Small intestine (tissue), 7 donors: ENCODE data around the gene ATP5IF1. TPM values are rescaled to one million over a fixed set of nuclear protein-coding genes. Genes with fewer than 3 reads are reported as not detected.
A peak's percentile ranks its signal among the peaks of the same experiment; 100 is the strongest.

Experiments used
- DNase-seq, 2 donors: peaks; one replicate each; pipeline versions ENCODE4 v3.0.0 to v3.0.0-alpha.2; 2013
- FAIRE-seq: peaks from 2 replicates; lab custom pipeline; 2012; peaks lifted over from hg19 to GRCh38; lab: Jason Lieb, UNC
- H3K27ac ChIP-seq, 3 donors: one replicate each; pipeline ENCODE4 v1.5.1; 2013; ENCODE audit warnings: low read length in 2 of 3, mild to moderate bottlenecking in 2 of 3, control low read depth in 1 of 3, inconsistent platforms in 1 of 3, low read depth in 1 of 3, moderate library complexity in 1 of 3
- H3K27me3 ChIP-seq, 3 donors: one replicate each; pipeline ENCODE4 v1.6.1; 2013; ENCODE audit warnings: low read length in 3 of 3, inconsistent platforms in 1 of 3; ENCODE audit not compliant: control insufficient read depth in 3 of 3, insufficient read depth in 3 of 3
- H3K36me3 ChIP-seq, 3 donors: one replicate each; pipeline ENCODE4 v1.6.1; 2013; ENCODE audit warnings: low read length in 3 of 3, inconsistent platforms in 1 of 3, low read depth in 1 of 3, mild to moderate bottlenecking in 1 of 3, moderate library complexity in 1 of 3; ENCODE audit not compliant: control insufficient read depth in 3 of 3, insufficient read depth in 2 of 3
- H3K4me1 ChIP-seq, 3 donors: one replicate each; pipeline ENCODE4 v1.6.1; 2013; ENCODE audit warnings: low read length in 2 of 3, inconsistent platforms in 1 of 3, low read depth in 1 of 3, mild to moderate bottlenecking in 1 of 3, moderate library complexity in 1 of 3; ENCODE audit not compliant: control insufficient read depth in 3 of 3, insufficient read depth in 2 of 3
- H3K4me3 ChIP-seq, 3 donors: one replicate each; pipeline ENCODE4 v1.5.1; 2013; ENCODE audit warnings: low read length in 3 of 3, control low read depth in 1 of 3, inconsistent platforms in 1 of 3, low read depth in 1 of 3, mild to moderate bottlenecking in 1 of 3, moderate library complexity in 1 of 3
- H3K9me3 ChIP-seq, 2 donors: one replicate each; pipeline ENCODE4 v1.6.1; 2013; ENCODE audit warnings: low read depth in 1 of 2, low read length in 1 of 2; ENCODE audit not compliant: control insufficient read depth in 2 of 2, insufficient read depth in 1 of 2
- WGBS, 3 donors: extraction: QIAGEN DNeasy Blood & Tissue Kit; methylation state at CpG; one replicate each; pipeline ENCODE4 v1.1.7; 2013; 5-methylcytosine and 5-hydroxymethylcytosine counted together
- polyA plus RNA-seq, 4 donors: library from polyadenylated mRNA; stranded (reverse) in 3 of 4; unstranded in 1 of 4; fragments of 200-250 nt in 3 of 4; fragments of 120-200 nt in 1 of 4; gene quantifications; one replicate each; pipeline versions ENCODE4 v1.2.1 to v1.2.3, GENCODE V29; 2013
- donor health status: healthy with polysubstance abuse.
- donor health status: control.
- donor health status: control.
- donor health status: Bipolar disorder and iron deficiency.
- donor health status: healthy.

The ATP5IF1 gene
- polyA plus RNA-seq, 4 donors: 389 to 1,616 (median 793) TPM

DNA sequence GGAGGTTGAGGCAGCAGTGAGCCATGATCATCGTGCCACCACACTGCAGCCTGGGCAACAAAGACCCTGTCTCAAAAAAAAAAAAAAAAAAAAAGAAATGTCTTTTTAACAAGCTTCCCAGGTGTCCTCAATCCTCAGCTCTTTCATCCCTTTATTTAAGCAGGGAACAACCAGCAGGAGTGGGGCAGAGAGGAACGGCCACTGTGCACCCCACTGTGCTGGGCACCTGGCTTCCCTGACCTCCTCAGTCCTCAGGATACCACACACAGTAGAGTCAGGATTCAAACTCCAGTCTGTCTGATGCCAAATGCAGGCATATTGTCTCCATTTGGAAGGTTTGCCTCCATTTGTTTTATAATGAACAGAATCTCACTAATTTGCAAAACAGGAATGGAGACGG lies 39.6 kb upstream of the ATP5IF1 start:
- no peaks in the 10 kb centered on the region for H3K27me3 ChIP-seq
- H3K27ac ChIP-seq: no peak overlapping the region
- H3K4me3 ChIP-seq: no peak overlapping the region
- DNase-seq: no peak
- H3K4me1 ChIP-seq: peaks cover 0 to 5% (median 4%) of the 10 kb centered on the region in 3 donors
- FAIRE-seq: no peak
- peaks cover 0 to 9% of the 10 kb centered on the region in 2 donors for H3K9me3 ChIP-seq
- H3K36me3 ChIP-seq: peaks cover 4 to 48% (median 10%) of the 10 kb centered on the region in 3 donors
- 73 to 88% (median 86%) methylated on average over 3 of the region's 3 CpGs for WGBS, 3 donors

DNA sequence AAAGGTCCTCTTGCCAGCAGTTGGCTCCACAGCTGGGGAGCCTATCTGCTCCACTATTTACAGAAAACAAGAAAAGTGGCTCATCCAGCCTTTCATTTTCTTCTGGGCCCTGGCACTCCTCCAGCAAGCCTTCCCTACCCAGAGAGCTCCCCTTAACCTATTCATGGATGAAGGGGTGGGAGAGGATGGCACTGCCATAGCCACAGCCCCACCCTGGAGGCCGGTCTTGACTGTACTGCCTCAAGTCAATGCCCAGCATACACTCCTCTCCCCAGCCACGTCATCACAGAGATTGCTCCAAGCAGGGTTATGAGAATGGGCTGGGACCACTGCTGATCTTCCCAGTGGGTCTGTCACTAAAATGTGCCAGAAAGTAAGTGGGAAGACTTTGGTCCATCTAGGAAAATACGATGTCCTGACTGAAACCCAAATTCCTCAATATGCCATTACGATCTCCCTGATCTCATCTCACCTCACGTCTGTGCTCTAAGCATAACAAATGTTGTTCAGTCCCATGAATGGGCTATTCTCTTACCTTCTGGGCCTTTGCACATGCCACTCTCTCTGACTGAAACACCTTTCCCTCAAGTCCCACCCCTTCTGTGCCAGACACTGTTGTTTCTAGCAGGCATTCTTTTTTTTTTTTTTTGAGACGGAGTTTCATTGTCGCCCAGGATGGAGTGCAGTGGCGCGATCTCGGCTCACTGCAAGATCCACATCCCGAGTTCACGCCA lies 38.1 kb upstream of the ATP5IF1 start:
- H3K36me3 ChIP-seq: peaks cover 6 to 59% (median 10%) of the 10 kb centered on the region in 3 donors
- peaks cover 0 to 5% (median 4%) of the 10 kb centered on the region in 3 donors for H3K4me1 ChIP-seq
- FAIRE-seq: no peak
- no peak overlapping the region for H3K27ac ChIP-seq
- no peaks in the 10 kb centered on the region for H3K27me3 ChIP-seq
- 94 to 97% (median 94%) methylated on average over 12 of the region's 12 CpGs for WGBS, 3 donors
- no peak for DNase-seq
- H3K4me3 ChIP-seq: no peak overlapping the region
- H3K9me3 ChIP-seq: peaks cover 0 to 9% of the 10 kb centered on the region in 2 donors

- peak overlapping the region in 2 of 3 donors; percentile 8 to 61 for H3K27ac ChIP-seq
- FAIRE-seq: no peak
Measured at GRCh38 chr1:28199328-28200233, 36.3 kb upstream of the ATP5IF1 start.

DNA sequence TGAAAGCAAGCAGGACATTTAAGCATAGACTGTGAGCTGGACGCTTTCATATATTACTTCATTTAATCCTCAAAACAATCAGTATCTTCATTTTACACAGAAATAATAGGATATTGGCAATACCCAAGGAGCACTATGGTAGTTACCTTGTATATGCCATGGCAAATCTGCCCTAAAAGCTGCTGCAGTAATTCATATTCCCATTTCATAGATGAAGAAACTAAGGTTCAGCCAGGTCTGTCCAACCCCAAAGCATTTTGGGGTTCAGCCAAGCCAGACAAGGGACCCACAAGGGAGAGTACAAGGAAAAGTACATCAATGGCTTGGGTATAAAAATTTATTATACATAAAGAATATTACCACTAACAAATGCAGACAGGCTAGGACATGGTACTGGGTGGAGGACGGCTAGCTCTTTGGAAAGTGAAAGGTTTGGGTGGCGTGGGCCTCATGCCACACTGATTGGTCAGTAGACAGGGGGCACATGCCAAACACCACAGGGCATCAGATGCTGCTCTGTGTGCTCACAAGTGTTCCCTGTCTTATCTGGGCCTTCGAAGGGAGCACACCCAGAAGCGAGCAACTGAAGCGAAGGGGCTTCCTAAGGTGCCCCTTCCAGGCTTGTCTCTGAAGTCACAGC lies 35.6 kb upstream of the ATP5IF1 start:
- Histone ChIP-seq H3K9me3 (peaks cover 0 to 9% of the 10 kb centered on the region in 2 donors), H3K4me3 (no peak overlapping the region), H3K36me3 (peaks cover 12 to 69% (median 18%) of the 10 kb centered on the region in 3 donors), H3K27ac (no peak overlapping the region), H3K4me1 (peaks cover 0 to 5% (median 4%) of the 10 kb centered on the region in 3 donors), H3K27me3 (no peaks in the 10 kb centered on the region)
- 87 to 94% (median 92%) methylated on average over 6 of the region's 6 CpGs for WGBS, 3 donors
- DNase-seq (no peak), FAIRE-seq (no peak)

More at GRCh38 chr1:28199328-28200233, 36.3 kb upstream of the ATP5IF1 start:
- peaks cover 0 to 5% (median 4%) of the 10 kb centered on the region in 3 donors for H3K4me1 ChIP-seq
- peaks cover 0 to 9% of the 10 kb centered on the region in 2 donors for H3K9me3 ChIP-seq
- peak; percentile 42 to 86 for DNase-seq
- WGBS, 3 donors: 23 to 43% (median 31%) methylated on average over 8 of the region's 8 CpGs
- peaks cover 12 to 64% (median 18%) of the 10 kb centered on the region in 3 donors for H3K36me3 ChIP-seq
- H3K27me3 ChIP-seq: no peaks in the 10 kb centered on the region
- H3K4me3 ChIP-seq: no peak overlapping the region

GRCh38 chr1:28205243-28205642 lies 30.7 kb upstream of the ATP5IF1 start:
- FAIRE-seq (no peak), DNase-seq (peak; percentile 26 to 85)
- 17 to 60% (median 32%) methylated on average over 4 of the region's 4 CpGs for WGBS, 3 donors
- Histone ChIP-seq H3K9me3 (no peaks in the 10 kb centered on the region), H3K27me3 (no peaks in the 10 kb centered on the region), H3K27ac (no peak overlapping the region), H3K4me3 (no peak overlapping the region), H3K4me1 (peaks cover 0 to 10% (median 0%) of the 10 kb centered on the region in 3 donors), H3K36me3 (peaks cover 11 to 59% (median 18%) of the 10 kb centered on the region in 3 donors)

DNA sequence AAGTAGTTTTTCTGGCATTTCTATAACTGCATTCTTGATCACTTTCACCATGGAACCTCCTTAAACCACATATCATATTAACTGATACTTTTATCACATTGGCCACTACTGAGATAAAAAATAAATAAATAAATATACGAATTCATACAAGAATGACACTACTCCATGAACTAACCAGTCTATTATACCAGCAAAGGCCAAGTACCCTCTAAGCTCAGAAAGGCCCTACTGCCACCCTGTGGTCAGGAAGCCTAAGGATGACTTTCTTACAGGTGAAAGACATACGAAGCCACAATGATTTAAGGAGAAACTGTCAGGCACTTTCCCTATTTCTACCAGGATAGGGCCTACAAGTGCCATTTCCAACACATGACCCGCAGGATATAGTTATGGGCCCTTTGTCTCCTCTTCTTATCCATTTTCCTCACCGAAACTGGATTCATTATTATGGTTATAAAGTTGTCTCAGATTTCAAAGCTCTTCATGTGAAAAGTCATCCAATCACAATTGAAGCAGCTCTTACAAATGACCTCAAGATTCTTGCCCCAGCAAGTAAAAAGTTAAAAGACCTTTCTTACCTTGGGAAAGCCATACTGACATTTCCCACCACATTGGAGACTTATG lies 27.0 kb upstream of the ATP5IF1 start:
- FAIRE-seq: peak; percentile 49

DNA sequence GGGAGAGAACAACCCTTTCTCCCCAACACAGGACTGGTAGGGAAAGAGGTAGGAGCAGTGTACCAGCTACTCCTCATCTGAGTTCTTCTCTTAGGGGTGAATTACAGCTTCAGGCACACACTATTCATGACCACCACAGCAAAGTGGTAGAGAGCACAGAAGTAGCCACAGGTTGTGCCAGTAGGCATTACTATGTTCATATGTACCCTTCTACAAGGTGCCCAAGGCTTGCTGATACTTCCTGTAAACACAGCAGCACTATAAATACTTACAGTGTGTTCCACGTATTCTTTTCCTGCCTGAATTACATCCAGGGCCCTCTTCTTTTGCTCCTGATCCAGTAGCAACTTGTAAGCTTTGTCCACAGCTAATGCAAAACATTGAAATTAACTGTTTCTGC lies 26.2 kb upstream of the ATP5IF1 start:
- H3K27ac ChIP-seq: peak overlapping the region in 1 of 3 donors; percentile 4
- H3K36me3 ChIP-seq: peaks cover 0 to 45% (median 15%) of the 10 kb centered on the region in 3 donors
- peaks cover 0 to 10% (median 0%) of the 10 kb centered on the region in 3 donors for H3K4me1 ChIP-seq
- no peaks in the 10 kb centered on the region for H3K9me3 ChIP-seq
- no peaks in the 10 kb centered on the region for H3K27me3 ChIP-seq
- FAIRE-seq (no peak), DNase-seq (no peak)
- 67 to 89% (median 67%) methylated on average over 1 of the region's 1 CpG for whole genome bisulfite sequencing, 3 donors
- no peak overlapping the region for H3K4me3 ChIP-seq

More for the DNA sequence above, 27.0 kb upstream of the ATP5IF1 start:
- no peaks in the 10 kb centered on the region for H3K9me3 ChIP-seq
- H3K4me1 ChIP-seq: peaks cover 0 to 10% (median 0%) of the 10 kb centered on the region in 3 donors
- H3K36me3 ChIP-seq: peaks cover 4 to 47% (median 12%) of the 10 kb centered on the region in 3 donors
- H3K4me3 ChIP-seq: no peak overlapping the region
- H3K27ac ChIP-seq: no peak overlapping the region
- 7 to 25% (median 19%) methylated on average over 4 of the region's 4 CpGs for WGBS, 3 donors
- DNase-seq: peak; percentile 76 to 79
- no peaks in the 10 kb centered on the region for H3K27me3 ChIP-seq
